Activated B cell treated with CpG ODN at 0.5 μM for 24 hours (primary cell): ENCODE results near the gene OBP2B. TPM values are rescaled to one million over a fixed set of nuclear protein-coding genes. Genes with fewer than 3 reads are reported as not detected.
A peak's percentile ranks its signal among the peaks of the same experiment; 100 is the strongest.

Experiments used
- ATAC-seq: fragments of 200-7000 bp; cut with Tn5 transposase; one replicate; pipeline ENCODE4 v1.10.0; 2021; ENCODE audit warnings: low read depth, mild to moderate bottlenecking, moderate library complexity
- CTCF ChIA-PET: fragments of 350-600 bp; sonication (Branson Sonifier 250); formaldehyde crosslinking; loops from one replicate; lab custom pipeline; 2021; ENCODE audit warnings: antibody characterized with exemption; lab: Charles Lee
- POLR2A ChIA-PET: fragments of 350-600 bp; sonication (Branson Sonifier 250); formaldehyde crosslinking; loops from one replicate; lab custom pipeline; 2021; ENCODE audit warnings: antibody characterized with exemption; lab: Charles Lee
- DNase-seq: peaks from one replicate; pipeline ENCODE4 v3.0.0; 2022
- H3K27ac Mint-ChIP-seq: one replicate; pipeline ENCODE4 v1.8.0; 2020; ENCODE audit warnings: mixed read lengths
- H3K27me3 Mint-ChIP-seq: one replicate; pipeline ENCODE4 v1.8.0; 2021; ENCODE audit warnings: mixed read lengths
- H3K36me3 Mint-ChIP-seq: one replicate; pipeline ENCODE4 v1.8.0; 2021; ENCODE audit warnings: low read depth, mixed read lengths
- H3K4me1 Mint-ChIP-seq: one replicate; pipeline ENCODE4 v1.8.0; 2021; ENCODE audit warnings: mixed read lengths
- H3K4me3 Mint-ChIP-seq: one replicate; pipeline ENCODE4 v1.8.0; 2020; ENCODE audit warnings: mild to moderate bottlenecking, mixed read lengths
- H3K9me3 Mint-ChIP-seq: one replicate; pipeline ENCODE4 v1.8.0; 2020; ENCODE audit warnings: mixed read lengths
- CTCF ChIP-seq: fragments of 200-600 bp; IDR thresholded peaks from one replicate; pipeline ENCODE4 v1.8.0; 2022; ENCODE audit warnings: antibody characterized with exemption, mild to moderate bottlenecking
- intact Hi-C: fragments of 100-400 bp; cut with micrococcal nuclease; formaldehyde crosslinking; loops from one replicate; pipeline ENCODE4 v1.15.1; 2024
- total RNA-seq: library from RNA; stranded (reverse); gene quantifications from 2 replicates; pipeline ENCODE4 v1.2.3, GENCODE V29; 2022

Gene OBP2B
- total RNA-seq, 1 donor from 2014 or later, result not detected

- peaks cover 14% of the 10 kb centered on the region for H3K36me3 Mint-ChIP-seq
- ATAC-seq (no peak), DNase-seq (no peak)
- ChIA-PET CTCF (interaction anchor here (1.0 kb wide), 1 partner anchor 20 kb away, joined by 3 read pairs; no protein-coding TSS in a partner anchor), POLR2A (interaction anchor here (0.7 kb wide), 1 partner anchor 172 kb away, joined by 3 read pairs; the partner anchor contains the start of gene SURF6)
- H3K27ac Mint-ChIP-seq, result peak overlapping the region; percentile 41
- no peak for TF ChIP-seq CTCF
- H3K27me3 Mint-ChIP-seq, result peaks cover 3% of the 10 kb centered on the region
- intact Hi-C loops, result no loop called here
- peak overlapping the region; percentile 90 for H3K4me3 Mint-ChIP-seq
- H3K4me1 Mint-ChIP-seq, result peaks cover 26% of the 10 kb centered on the region
- H3K9me3 Mint-ChIP-seq, result no peaks in the 10 kb centered on the region
Observed at GRCh38 chr9:133164191-133164590, 44.9 kb downstream of the OBP2B start.

- no peaks in the 10 kb centered on the region for H3K9me3 Mint-ChIP-seq
Observed at GRCh38 chr9:133163504-133164172, 45.4 kb downstream of the OBP2B start, which contains the start of gene GBGT1. Gene GBGT1, minus strand, starts transcription at chr9:133163914. Its CDS starts 1,502 bp downstream, at chr9:133162412.

GRCh38 chr9:133162861-133163503, 46.1 kb downstream of the OBP2B start:
- ATAC-seq, result no peak
- CTCF ChIA-PET, result no interaction called here
- POLR2A ChIA-PET, result no interaction called here
- H3K4me3 Mint-ChIP-seq, result peak overlapping the region; percentile 90
- H3K4me1 Mint-ChIP-seq, result peaks cover 26% of the 10 kb centered on the region
- H3K9me3 Mint-ChIP-seq, result no peaks in the 10 kb centered on the region
- TF ChIP-seq CTCF, result no peak
- intact Hi-C loops, result no loop called here
- no peak for DNase-seq
- H3K36me3 Mint-ChIP-seq, result peaks cover 18% of the 10 kb centered on the region
- H3K27ac Mint-ChIP-seq, result peak overlapping the region; percentile 30
- H3K27me3 Mint-ChIP-seq, result no peaks in the 10 kb centered on the region

More at GRCh38 chr9:133163504-133164172, 45.4 kb downstream of the OBP2B start, which contains the start of gene GBGT1:
- CTCF ChIA-PET, result interaction anchor here (1.0 kb wide), 1 partner anchor 19 kb away, joined by 3 read pairs; no protein-coding TSS in a partner anchor
- peaks cover 17% of the 10 kb centered on the region for H3K36me3 Mint-ChIP-seq
- peak within 1 kb of the TSS; percentile 63 for H3K27ac Mint-ChIP-seq
- intact Hi-C loops, result no loop called here
- ATAC-seq, result peak; percentile 76
- POLR2A ChIA-PET, result interaction anchor here (0.7 kb wide), 1 partner anchor 172 kb away, joined by 3 read pairs; the partner anchor contains the start of gene SURF6
- DNase-seq, result peak; percentile 70
- H3K4me1 Mint-ChIP-seq, result peaks cover 26% of the 10 kb centered on the region
- H3K4me3 Mint-ChIP-seq, result peak within 1 kb of the TSS; percentile 90
- peaks cover 3% of the 10 kb centered on the region for H3K27me3 Mint-ChIP-seq
- no peak for TF ChIP-seq CTCF

DNA sequence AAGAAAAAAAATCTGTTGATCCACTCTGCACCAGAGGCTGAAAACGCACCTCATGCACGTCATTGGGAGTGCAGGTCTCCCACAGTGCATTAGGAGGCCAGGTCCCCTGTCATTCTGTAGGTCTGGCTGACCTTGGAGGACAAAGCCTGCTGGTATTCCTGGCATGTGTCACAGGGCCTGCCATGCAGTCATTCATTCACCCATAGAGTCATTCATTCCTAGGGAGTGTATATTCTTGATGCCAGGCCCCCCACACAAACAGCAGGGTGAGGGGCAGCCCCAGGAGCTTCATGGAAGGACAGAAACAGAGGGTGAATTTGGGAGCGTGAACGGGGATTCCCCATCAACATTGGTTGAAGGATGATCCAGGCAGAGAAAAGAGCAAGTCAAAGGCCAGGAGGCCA, 47.5 kb downstream of the OBP2B start:
- H3K36me3 Mint-ChIP-seq, result peaks cover 25% of the 10 kb centered on the region
- no peak for ATAC-seq
- no peaks in the 10 kb centered on the region for H3K9me3 Mint-ChIP-seq
- intact Hi-C loops, result loop anchor here (1.0 kb wide), 1 partner anchor 12 kb away; no protein-coding TSS in a partner anchor
- TF ChIP-seq CTCF, result no peak
- DNase-seq, result no peak
- no peak overlapping the region for H3K27ac Mint-ChIP-seq
- ChIA-PET POLR2A (no interaction called here), CTCF (no interaction called here)
- peak overlapping the region; percentile 66 for H3K4me3 Mint-ChIP-seq
- H3K4me1 Mint-ChIP-seq, result peaks cover 26% of the 10 kb centered on the region
- no peaks in the 10 kb centered on the region for H3K27me3 Mint-ChIP-seq
